Stimulated activated CD4-positive, alpha-beta T cell treated with anti-CD3 and anti-CD28 coated beads, TNF-alpha, amount 100 ng/mL, for 24 hours (primary cell): ENCODE results near the gene THADA.
"Not testable (repeated sequence)": the region's sequence is repeated elsewhere in the genome, so short reads cannot be mapped to it uniquely, and the experiment has no call there.

Experiments used
- DNase-seq, 3 experiments: peaks; one replicate each; pipeline ENCODE4 v3.0.0-alpha.2; 2020; ENCODE audit warnings: low read depth in 3 of 3

The THADA gene

GRCh38 chr2:43465234-43465633, 130.6 kb downstream of the THADA start:
- DNase-seq: no peak

GRCh38 chr2:43464590-43464989, 131.2 kb downstream of the THADA start:
- DNase-seq: no peak

GRCh38 chr2:43462866-43463641, 132.8 kb downstream of the THADA start:
- no peak for DNase-seq

GRCh38 chr2:43461453-43462073, 134.3 kb downstream of the THADA start:
- DNase-seq: no peak

- DNase-seq: no peak
Observed at GRCh38 chr2:43460611-43461365, 135.1 kb downstream of the THADA start.

GRCh38 chr2:43460174-43460546, 135.7 kb downstream of the THADA start:
- DNase-seq: no peak

- no peak for DNase-seq
Observed at GRCh38 chr2:43459446-43460173, 136.2 kb downstream of the THADA start.

- DNase-seq: no peak
Observed at GRCh38 chr2:43458014-43458628, 137.7 kb downstream of the THADA start.

GRCh38 chr2:43455731-43456642, 139.9 kb downstream of the THADA start:
- no peak for DNase-seq

GRCh38 chr2:43455296-43455695, 140.5 kb downstream of the THADA start:
- DNase-seq: no peak

- no peak for DNase-seq
Observed at GRCh38 chr2:43454791-43455190, 141.0 kb downstream of the THADA start.

GRCh38 chr2:43453179-43454170, 142.4 kb downstream of the THADA start:
- DNase-seq: no peak

GRCh38 chr2:43452318-43452731, 143.5 kb downstream of the THADA start:
- DNase-seq: no peak

GRCh38 chr2:43450617-43451016, 145.2 kb downstream of the THADA start:
- DNase-seq: no peak

GRCh38 chr2:43448822-43449110, 147.1 kb downstream of the THADA start:
- DNase-seq: no peak

- no peak for DNase-seq
Observed at GRCh38 chr2:43448011-43448821, 147.6 kb downstream of the THADA start.

GRCh38 chr2:43446755-43447154, 149.1 kb downstream of the THADA start:
- DNase-seq: not testable (repeated sequence)

GRCh38 chr2:43445781-43446180, 150.1 kb downstream of the THADA start:
- no peak for DNase-seq
